ENCODE data around the gene NDUFAF5.
"Not testable (repeated sequence)": the region's sequence is repeated elsewhere in the genome, so short reads cannot be mapped to it uniquely, and the experiment has no call there.

Gene NDUFAF5

GRCh38 chr20:13784893-13785715, at the start of gene NDUFAF5, which contains the start of gene ESF1:
Gene NDUFAF5, plus strand, starts transcription at chr20:13785028. Its CDS starts 41 bp downstream, at chr20:13785069.
Gene ESF1, minus strand, starts transcription at chr20:13784919. Its CDS starts 1,779 bp downstream, at chr20:13783140.
- no peak for TF ChIP-seq CTCF (conservative IDR thresholded peaks at IDR 0.05; ENCODE audit: low read depth, low read length)
- H3K4me3 ChIP-seq (ENCODE audit: low read length), result peak within 1 kb of the TSS; percentile 97
- DNase-seq (ENCODE audit: low read depth), result peak; percentile 90

GRCh38 chr20:13735826-13736225, 49.0 kb upstream of the NDUFAF5 start:
- no peak for TF ChIP-seq CTCF (conservative IDR thresholded peaks at IDR 0.05; ENCODE audit: low read depth, low read length)
- DNase-seq (ENCODE audit: low read depth), result no peak
- H3K4me3 ChIP-seq (ENCODE audit: low read length), result no peak overlapping the region

GRCh38 chr20:13736436-13737191, 48.2 kb upstream of the NDUFAF5 start:
- TF ChIP-seq CTCF (conservative IDR thresholded peaks at IDR 0.05; ENCODE audit: low read depth, low read length), result no peak
- no peak overlapping the region for H3K4me3 ChIP-seq (ENCODE audit: low read length)
- no peak for DNase-seq (ENCODE audit: low read depth)

GRCh38 chr20:13738187-13738586, 46.6 kb upstream of the NDUFAF5 start:
- DNase-seq (ENCODE audit: low read depth), result not testable (repeated sequence)

GRCh38 chr20:13739731-13740649, 44.8 kb upstream of the NDUFAF5 start:
- no peak for DNase-seq (ENCODE audit: low read depth)
- TF ChIP-seq CTCF (conservative IDR thresholded peaks at IDR 0.05; ENCODE audit: low read depth, low read length), result no peak

More at GRCh38 chr20:13738187-13738586, 46.6 kb upstream of the NDUFAF5 start:
- H3K4me3 ChIP-seq (ENCODE audit: low read length), result not testable (repeated sequence)

GRCh38 chr20:13741879-13742278, 42.9 kb upstream of the NDUFAF5 start:
- no peak overlapping the region for H3K4me3 ChIP-seq (ENCODE audit: low read length)
- no peak for DNase-seq (ENCODE audit: low read depth)
- no peak for TF ChIP-seq CTCF (conservative IDR thresholded peaks at IDR 0.05; ENCODE audit: low read depth, low read length)

More at GRCh38 chr20:13739731-13740649, 44.8 kb upstream of the NDUFAF5 start:
- no peak overlapping the region for H3K4me3 ChIP-seq (ENCODE audit: low read length)

- no peak overlapping the region for H3K4me3 ChIP-seq (ENCODE audit: low read length)
- TF ChIP-seq CTCF (conservative IDR thresholded peaks at IDR 0.05; ENCODE audit: low read depth, low read length), result no peak
- no peak for DNase-seq (ENCODE audit: low read depth)
These were observed 40.5 kb upstream of the NDUFAF5 start for GRCh38 chr20:13744352-13744751.
